ENCODE measurements around the gene B3GNT4.
"Not testable (repeated sequence)": the region's sequence is repeated elsewhere in the genome, so short reads cannot be mapped to it uniquely, and the experiment has no call there.

The B3GNT4 gene

GRCh38 chr12:122202017-122202416, 1.5 kb upstream of the B3GNT4 start:
- H4K20me1 ChIP-seq (ENCODE audit: low read depth, low read length): no peaks in the 10 kb centered on the region
- H3K9me2 ChIP-seq (replicated peaks; ENCODE audit: insufficient read depth, low read length): no peaks in the 10 kb centered on the region
- no peak overlapping the region for H3K4me2 ChIP-seq (ENCODE audit: low read depth, low read length, poor library complexity, severe bottlenecking)
- no peak overlapping the region for H3K9ac ChIP-seq (ENCODE audit: low read length)
- no peak overlapping the region for H3K4me3 ChIP-seq (ENCODE audit: insufficient read depth, low read length, poor library complexity, severe bottlenecking)
- no peaks in the 10 kb centered on the region; the same call in 1 of the 2 replicates for H3F3A ChIP-seq (ENCODE audit: insufficient read depth)
- no peak overlapping the region for H3K27ac ChIP-seq (ENCODE audit: low read depth, low read length)
- TF ChIP-seq CTCF (IDR thresholded peaks at IDR 0.05; ENCODE audit: insufficient read depth, low read length, poor library complexity, severe bottlenecking) (no peak), EZH2phosphoT487 (conservative IDR thresholded peaks at IDR 0.05; ENCODE audit: low read length) (no peak)
- no peaks in the 10 kb centered on the region for H3K27me3 ChIP-seq (ENCODE audit: low read length)
- no peaks in the 10 kb centered on the region for H3K79me2 ChIP-seq (ENCODE audit: insufficient read depth, low read length)
- H3K36me3 ChIP-seq (ENCODE audit: low read length): no peaks in the 10 kb centered on the region
- no peak overlapping the region for H2AFZ ChIP-seq (ENCODE audit: low read depth, low read length, severe bottlenecking)
- no peaks in the 10 kb centered on the region for H3K9me3 ChIP-seq (ENCODE audit: insufficient read depth, low read length)

DNA sequence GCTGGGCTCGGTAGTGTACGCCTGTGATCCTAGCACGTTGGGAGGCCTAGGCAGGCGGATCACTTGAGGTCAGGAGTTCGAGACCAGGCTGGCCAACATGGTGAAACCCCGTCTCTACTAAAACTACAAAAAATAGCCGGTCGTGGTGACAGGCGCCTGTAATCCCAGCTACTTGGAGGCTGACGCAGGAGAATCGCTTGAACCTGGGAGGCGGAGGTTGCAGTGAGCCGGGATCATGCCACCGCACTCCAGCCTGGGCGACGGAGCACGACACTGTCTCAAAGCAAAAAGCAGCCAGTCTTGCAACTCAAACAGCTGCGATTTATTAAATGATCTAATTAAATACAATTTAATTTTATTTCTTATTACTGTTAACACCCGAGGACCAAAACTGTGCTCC, 698 bp upstream of the B3GNT4 start:
- H3K9me3 ChIP-seq (ENCODE audit: insufficient read depth, low read length); H3K79me2 ChIP-seq (ENCODE audit: insufficient read depth, low read length); H3K9me2 ChIP-seq (replicated peaks; ENCODE audit: insufficient read depth, low read length); H3K36me3 ChIP-seq (ENCODE audit: low read length); H4K20me1 ChIP-seq (ENCODE audit: low read depth, low read length); H3F3A ChIP-seq (ENCODE audit: insufficient read depth); H3K27me3 ChIP-seq (ENCODE audit: low read length); H3K27ac ChIP-seq (ENCODE audit: low read depth, low read length): not testable (repeated sequence)
- Histone ChIP-seq H3K4me2 (ENCODE audit: low read depth, low read length, poor library complexity, severe bottlenecking) (peak overlapping the region; percentile 75), H3K4me3 (ENCODE audit: insufficient read depth, low read length, poor library complexity, severe bottlenecking) (peak overlapping the region; percentile 53), H2AFZ (ENCODE audit: low read depth, low read length, severe bottlenecking) (peak overlapping the region; percentile 70), H3K9ac (ENCODE audit: low read length) (peak overlapping the region; percentile 44; the same call in 1 of the 2 replicates)

DNA sequence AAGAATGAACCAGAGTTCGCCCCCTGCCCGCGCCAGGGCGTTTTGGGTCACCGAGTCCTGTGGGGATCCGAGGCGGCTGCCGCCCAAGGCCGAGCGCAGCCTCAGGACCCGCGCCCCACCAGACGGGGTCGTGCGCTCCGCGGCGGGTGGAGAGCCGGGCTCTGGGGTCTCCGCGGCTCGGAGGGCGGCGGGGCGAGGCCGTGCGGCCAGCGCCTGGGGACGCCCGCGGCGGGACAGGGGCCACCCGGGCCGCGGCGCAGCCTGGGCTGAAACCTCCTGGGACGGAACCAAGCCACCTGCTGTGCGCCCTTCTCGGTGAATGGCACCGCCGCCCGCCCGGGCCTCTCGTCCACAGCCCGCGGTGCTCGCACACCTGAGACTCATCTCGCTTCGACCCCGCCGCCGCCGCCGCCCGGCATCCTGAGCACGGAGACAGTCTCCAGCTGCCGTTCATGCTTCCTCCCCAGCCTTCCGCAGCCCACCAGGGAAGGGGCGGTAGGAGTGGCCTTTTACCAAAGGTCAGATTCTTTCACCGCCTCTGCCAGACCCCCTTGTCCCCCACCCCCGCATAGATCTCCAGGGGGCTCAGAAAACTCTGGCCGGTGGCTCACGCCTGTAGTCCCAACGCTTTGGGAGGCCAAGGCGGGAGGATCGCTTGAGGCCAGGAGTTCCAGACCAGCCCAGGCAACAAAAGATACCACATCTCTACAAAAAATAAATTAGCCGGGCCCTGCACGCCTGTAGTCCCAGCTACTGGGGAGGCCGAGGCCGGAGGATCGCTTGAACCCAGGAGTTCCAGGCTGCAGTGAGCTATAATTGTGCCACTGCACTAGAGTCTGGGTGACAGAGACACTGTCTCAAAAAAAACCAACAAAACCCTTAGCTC, 901 bp downstream of the B3GNT4 start:
- no peaks in the 10 kb centered on the region for H4K20me1 ChIP-seq (ENCODE audit: low read depth, low read length)
- H3K4me3 ChIP-seq (ENCODE audit: insufficient read depth, low read length, poor library complexity, severe bottlenecking): no peak overlapping the region
- H3F3A ChIP-seq (ENCODE audit: insufficient read depth): no peaks in the 10 kb centered on the region; the same call in 1 of the 2 replicates
- H3K9me2 ChIP-seq (replicated peaks; ENCODE audit: insufficient read depth, low read length): no peaks in the 10 kb centered on the region
- H3K9ac ChIP-seq (ENCODE audit: low read length): 0 out of 2 replicates have a peak overlapping the region, but pooled peaks have one; percentile 44
- H3K27ac ChIP-seq (ENCODE audit: low read depth, low read length): no peak overlapping the region
- no peaks in the 10 kb centered on the region for H3K9me3 ChIP-seq (ENCODE audit: insufficient read depth, low read length)
- H3K4me2 ChIP-seq (ENCODE audit: low read depth, low read length, poor library complexity, severe bottlenecking): peak overlapping the region; percentile 75
- H2AFZ ChIP-seq (ENCODE audit: low read depth, low read length, severe bottlenecking): no peak overlapping the region
- 0 out of 2 replicates have a peak, but pooled peaks cover 4% of the 10 kb centered on the region for H3K36me3 ChIP-seq (ENCODE audit: low read length)
- no peaks in the 10 kb centered on the region for H3K79me2 ChIP-seq (ENCODE audit: insufficient read depth, low read length)
- H3K27me3 ChIP-seq (ENCODE audit: low read length): no peaks in the 10 kb centered on the region
- TF ChIP-seq CTCF (IDR thresholded peaks at IDR 0.05; ENCODE audit: insufficient read depth, low read length, poor library complexity, severe bottlenecking) (no peak), EZH2phosphoT487 (conservative IDR thresholded peaks at IDR 0.05; ENCODE audit: low read length) (no peak)
